DMS53 (cell line): Measurements from ENCODE around the gene PALLD.
A peak's percentile ranks its signal among the peaks of the same experiment; 100 is the strongest.
"Not testable (repeated sequence)": the region's sequence is repeated elsewhere in the genome, so short reads cannot be mapped to it uniquely, and the experiment has no call there.

ENCODE experiments used
- DNase-seq: peaks from one replicate; lab custom pipeline; 2025; lab: John Stamatoyannopoulos, UW

PALLD gene

DNA sequence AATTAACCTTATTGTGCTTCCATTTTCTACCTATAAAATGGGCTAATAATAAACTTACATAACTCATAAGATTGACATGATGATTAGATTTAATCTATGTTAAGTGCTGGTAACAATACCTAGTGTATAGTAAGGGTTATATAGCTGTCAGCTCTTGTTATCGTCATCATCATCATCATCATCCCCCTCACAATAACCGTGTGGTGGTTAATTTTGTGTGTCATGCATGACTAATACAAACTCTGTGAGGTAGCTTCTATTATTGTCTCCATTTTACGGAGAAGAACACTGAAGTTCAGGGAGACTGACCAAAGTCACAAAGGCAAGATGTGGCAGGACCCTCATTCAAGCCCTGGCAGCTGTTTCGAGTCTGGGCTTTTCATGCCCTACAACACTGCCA, 211.3 kb downstream of the PALLD start:
- DNase-seq: no peak

DNA sequence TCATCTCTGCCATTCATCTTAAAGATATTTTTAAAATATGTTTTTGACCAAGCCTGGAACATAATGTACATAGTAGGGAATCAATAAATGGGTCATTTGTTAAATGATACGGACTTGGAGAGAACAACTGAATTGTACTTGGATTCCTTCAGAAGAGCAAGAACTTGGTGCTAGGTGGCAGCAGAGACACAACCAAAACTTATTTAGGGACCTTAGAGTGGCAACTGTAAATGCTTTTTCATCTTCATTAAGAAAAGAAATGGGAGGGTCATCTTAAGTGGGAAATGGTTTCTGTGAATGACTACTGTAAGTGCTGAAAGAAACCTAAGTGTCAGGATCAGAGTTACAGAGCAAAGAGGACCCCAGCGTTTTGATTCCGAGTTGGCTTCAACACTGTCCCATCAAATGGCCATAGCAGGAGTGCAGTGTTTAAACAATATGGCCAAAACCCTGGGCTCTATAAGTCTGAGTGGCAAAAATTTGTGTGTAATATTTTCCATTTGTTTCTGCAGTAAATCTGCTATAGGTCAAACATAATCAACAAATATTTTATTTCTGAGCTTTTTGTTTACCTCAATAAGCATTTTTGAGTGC, 213.6 kb downstream of the PALLD start:
- DNase-seq: peak; percentile 49

DNA sequence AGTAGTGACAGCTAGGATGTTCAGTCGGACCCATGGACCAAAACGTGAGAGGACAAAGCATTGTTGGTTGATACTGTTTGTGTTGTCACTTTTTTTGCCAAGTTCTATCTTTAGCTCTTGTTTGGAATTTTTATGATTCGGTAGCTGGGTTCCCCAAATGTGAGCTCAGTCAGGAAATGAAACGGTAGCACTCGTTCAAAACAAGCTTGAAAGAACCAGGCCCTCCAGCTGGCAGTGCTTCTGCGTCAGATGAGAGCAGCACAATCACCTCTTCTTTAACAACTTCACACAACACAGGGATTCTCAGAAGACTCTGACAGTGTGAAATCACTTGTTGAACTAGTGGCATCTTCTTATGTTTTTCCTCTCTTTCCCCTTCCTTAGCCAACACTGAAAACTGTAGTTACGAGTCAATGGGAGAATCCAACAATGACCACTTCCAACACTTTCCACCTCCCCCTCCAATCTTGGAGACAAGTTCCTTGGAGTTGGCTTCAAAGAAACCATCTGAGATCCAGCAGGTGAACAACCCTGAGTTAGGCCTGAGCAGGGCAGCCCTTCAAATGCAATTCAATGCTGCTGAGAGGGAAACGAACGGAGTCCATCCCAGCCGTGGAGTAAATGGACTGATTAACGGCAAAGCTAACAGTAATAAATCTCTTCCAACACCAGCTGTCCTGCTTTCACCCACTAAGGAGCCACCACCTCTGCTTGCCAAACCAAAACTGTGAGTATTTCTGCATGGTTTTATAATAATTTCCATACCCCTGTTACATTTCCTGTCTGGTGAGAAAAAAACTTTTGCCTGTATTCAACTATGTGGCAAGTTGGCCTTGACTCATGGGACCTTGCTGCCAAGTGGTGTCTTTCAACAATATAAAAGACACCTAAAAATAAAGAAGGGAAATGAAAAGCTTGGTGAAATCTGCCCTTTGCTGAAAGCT, 214.6 kb downstream of the PALLD start:
- DNase-seq: no peak

DNA sequence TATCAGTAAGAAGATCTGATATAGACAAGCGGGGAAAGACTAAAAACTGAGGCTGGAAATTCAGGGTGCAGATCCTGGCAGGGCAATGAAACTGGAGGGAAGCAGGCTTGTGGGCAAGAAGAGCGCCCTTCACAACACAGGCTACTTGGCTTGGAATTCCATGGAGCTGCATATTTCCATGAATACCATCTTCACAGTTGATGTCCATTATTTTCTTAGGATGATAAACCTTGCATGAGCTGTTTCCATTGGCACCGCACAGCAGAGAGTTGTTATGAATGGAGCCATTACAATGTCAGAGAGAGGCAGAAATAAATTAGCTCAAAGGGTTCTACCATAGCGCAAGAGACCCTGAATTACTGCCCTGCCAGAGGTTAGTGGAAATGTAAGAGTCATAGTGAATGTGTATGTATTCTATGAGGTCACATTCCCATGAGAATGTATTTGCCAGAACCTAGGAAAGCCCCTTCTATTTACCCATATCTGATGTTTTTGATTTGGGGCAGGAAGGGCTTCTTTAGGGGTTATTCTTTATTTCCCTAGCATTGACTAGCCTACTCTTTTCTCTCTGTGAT, 215.6 kb downstream of the PALLD start:
- DNase-seq: no peak

DNA sequence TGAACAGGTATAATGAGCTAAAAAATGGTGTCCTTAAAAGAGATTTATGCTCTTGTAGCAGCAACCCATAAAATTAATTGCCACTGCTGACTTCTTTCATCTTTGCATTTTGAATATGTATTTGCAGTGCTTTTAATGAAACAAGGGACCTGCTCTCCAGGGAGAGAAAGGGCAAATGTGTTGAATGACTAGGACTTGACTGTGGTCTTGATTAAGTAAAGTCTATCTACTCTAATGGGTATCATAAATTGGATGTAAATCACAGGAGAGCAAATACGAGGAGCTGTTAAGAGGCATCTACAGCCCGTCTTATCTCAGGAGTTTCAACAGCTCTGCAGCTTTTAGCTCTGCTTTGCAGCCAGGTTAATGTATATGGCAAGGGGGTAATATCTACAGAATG, 216.4 kb downstream of the PALLD start:
- DNase-seq: no peak

DNA sequence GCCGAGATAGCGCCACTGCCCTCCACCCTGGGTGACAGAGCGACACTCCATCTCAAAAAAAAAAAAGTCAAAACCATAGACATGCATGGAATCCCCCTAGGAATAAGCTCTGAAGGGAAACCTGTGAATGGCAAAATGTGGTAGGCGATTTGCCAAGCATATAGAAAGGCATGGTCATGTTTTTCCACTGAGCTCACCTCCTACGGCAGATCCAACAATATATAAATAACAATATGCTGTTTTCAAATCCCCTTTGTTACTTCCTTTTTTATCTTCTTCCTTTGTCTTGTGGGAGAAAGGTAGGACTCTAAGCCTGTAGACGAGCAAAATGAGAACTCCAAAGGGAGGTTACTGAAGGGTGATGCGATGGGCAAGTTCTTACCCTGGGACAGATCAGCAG, 219.0 kb downstream of the PALLD start:
- DNase-seq: no peak

DNA sequence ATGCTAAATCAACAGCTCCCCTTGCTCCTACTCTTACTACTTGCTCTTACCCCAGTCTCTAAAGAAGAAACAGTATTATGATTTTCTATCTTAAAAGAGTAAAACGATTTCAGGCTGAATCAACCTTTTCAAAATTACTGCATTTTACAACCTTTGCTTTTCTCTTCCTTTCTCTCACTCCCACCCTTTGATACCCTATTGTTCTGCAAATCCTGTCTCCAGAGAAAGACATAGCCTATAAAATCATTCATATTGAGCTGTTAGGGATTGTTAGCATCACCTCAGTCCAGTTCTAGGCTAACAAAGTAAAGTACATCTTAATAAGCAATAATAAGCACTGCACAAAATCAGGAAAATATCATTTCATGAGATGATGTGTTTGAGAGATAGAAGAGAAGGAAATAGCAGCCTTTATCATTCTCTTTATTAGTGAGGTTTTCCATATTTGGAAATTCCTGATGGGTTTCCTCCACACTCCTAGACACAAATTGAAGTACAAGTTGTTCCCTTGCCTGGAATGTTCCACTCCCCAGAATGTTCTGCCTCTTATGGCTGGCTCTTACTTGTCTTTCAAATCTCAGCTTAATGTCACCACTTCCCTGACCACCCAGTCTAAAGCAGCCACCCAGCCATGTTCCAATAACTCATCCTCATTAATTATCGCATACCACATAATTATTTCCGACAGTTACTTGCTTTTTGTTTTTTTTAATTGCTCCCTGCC, 219.7 kb downstream of the PALLD start:
- no peak for DNase-seq

DNA sequence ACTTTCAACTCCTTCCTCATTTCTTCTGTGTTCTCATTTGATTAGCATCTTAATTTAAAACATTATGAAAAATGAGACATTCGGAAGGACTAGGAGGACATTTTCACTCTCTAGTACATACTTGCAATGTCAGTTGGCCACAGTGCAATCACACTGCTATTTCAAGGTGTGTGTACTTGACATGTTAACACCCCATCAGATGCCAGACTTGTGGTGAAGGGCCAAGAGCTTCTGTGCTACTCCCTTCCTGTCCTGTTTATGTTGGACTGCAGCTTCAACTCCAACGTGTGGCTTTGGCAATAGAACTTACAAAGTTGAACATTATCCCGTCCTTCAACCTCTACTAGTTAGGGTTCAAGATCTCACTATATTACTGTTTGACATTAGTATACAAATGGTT, 221.0 kb downstream of the PALLD start:
- no peak for DNase-seq

DNA sequence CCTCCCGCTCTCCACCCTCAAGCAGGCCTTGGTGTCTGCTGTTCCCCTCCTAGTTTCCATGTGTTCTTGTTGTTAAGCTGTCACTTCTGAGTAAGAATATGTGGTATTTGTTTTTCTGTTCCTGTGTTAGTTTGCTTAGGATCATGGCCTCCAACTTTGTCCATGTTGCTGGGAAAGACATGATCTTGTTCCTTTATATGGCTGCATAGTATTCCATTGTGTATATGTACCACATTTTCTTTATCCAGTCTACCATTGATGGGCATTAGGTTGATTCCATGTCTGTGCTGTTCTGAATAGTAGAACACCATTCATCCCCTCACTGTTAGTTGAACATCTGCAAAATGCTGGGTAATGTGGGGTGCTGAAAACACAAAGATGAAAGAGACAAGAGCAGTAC, 222.9 kb downstream of the PALLD start:
- no peak for DNase-seq

DNA sequence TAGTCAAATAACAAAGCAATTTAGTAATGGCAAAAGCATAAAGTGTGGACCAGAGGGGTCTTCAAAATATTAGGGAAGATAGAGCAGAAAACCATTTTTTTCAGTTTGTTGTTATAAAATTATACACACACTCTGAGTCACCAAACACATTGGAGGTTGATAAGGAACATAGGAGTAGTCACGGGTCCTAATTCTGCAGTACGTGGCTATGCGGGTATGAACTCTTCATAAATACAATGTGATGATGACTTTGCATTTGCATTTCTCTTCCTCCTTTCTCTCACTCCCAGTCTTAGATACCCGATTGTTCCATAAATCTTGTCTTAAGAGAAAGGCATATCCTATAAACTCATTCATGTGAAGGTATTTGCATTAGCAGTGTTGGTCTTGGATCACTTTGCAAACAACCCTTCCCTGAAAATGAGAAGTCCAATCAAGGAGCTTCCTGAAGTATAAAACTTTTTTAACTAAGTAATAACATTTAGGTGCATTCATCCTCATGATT, 223.6 kb downstream of the PALLD start:
- DNase-seq: no peak

DNA sequence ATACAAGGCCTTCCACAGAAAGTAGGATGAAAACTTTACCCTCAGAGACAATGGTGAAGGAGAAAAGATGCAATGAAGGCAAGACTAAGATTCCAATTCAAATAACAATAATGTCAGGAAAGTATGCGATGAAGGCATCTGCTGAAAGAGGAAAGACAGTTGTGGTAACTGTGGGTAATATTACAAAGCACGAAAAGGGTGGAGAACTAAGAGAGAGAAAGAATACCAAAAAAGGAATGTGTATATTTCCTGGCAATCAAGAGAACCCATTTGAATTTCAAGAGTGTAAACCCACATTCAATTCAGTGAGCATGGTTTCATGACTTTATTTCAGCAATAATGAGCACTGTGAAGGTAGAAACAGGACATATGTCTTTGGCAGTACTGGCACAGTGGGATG, 225.5 kb downstream of the PALLD start:
- DNase-seq: no peak

DNA sequence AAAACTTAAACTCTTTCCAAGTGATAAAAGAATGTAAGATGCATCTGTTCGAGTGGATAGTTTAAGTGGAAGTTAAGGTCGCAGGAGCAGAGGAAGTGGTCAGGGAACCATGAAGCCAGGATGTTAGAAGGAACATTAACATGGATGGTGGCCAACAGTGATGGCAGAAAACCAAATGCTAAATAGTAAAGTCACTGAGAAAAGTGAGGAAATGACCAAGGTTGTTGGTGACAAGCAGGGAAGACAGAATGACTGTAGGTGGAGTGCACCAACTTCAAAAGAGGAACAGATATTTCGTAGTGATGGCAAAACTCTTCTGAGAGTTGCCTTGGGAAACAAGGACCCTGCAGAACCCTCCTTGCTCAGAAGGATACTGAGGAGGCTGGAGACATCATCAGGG, 226.2 kb downstream of the PALLD start:
- DNase-seq: no peak

DNA sequence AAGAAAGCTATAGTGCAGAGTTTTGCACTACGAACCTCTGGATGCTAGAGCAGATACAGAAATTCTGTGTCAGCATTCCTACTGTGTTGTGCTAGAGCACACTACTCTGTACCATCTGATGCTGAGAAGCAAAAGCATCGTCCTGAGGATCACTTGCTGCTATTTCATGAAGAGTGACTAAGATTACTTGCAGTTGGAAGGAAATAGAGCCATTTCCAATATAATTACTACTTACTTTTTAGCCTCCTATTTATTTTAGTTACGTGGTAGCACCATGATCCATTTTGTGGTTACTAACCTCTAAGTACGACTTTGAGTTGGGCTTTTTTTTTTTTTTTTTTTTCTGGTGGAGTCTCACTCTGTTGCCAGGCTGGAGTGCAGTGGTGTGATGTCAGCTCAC, 226.7 kb downstream of the PALLD start:
- no peak for DNase-seq

DNA sequence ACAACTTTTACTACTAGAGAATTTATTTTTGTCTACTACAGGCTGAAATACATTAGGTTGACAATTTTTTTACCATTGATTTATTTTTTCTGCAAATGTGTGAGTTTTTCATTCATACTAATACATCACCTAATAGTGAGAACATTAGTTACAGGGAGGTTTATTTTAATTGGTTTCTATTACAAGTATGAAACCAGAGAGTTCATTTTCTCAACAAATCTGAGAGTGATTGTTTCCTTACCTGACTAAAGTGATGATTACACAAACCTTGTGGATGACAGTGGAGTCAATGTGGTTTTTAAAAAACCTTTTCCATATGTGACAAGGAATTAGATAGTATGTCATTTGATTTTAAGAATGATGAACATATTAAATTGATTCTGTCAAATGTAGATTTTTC, 227.4 kb downstream of the PALLD start:
- no peak for DNase-seq

DNA sequence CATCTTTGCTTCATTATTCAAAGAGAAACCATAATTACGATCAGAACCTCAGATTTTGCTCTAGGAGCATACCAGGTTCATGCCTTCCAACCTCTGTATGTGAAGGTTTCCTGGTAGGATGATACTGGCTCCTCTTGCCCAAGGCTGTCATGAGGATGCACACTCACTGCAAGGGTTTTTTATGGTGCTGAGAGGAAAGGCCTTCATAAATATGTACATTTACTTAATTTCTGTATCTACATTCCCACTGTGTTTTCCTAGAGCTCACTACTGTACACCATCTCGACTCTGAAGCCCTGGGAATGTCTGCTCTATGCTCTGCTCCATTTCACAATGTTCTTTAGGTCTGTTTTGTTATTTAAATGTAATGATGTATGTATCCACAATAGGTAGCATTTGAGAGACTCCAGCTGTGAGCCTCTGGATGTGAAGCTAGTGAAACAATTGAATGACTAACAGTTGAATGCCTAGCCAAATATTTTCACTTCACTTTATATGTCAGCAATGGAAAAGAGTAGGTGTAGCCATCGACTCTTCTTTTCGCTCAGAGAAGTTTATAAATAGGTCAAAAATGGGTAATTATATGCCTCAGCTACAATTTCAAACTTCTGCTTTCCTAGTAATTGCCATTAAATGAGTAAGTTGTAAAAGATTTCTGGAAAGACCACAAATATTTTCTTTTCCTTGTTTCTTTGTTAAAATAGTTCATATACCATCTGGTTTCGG, 228.0 kb downstream of the PALLD start:
- no peak for DNase-seq

DNA sequence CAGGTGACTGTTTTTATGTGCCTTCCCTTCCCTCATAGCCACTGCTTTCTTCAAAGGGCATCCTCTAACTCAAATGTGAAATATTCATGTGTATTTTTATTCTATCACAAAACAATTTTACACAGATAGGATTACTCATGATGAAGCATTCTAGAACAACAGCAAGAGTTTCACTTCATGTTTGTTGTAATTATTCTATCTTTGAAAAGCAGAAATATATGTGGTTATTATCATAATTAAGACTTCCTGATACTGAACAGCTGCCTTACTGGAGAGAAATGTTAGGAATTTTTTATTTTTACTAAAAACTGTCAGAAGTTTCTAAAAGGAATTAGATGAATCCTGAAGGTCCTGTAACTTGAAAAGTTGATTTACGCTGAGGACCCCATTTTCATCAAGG, 229.1 kb downstream of the PALLD start:
- DNase-seq: no peak

DNA sequence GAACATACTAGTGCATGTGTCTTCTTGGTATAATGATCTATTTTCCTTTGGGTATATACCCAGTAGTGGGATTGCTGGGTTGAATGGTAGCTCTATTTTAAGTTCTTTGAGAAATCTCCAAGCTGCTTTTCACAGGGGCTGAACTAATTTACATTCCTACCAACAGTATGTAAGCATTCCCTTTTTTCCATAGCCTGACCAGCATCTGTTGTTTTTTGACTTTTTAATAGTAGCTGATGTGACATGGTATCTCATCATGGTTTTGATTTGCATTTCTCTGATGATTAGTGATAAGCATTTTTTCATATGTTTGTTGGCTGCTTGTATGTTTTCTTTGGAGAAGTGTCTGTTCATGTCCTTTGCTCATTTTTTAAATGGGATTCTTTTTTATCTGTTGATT, 230.3 kb downstream of the PALLD start:
- not testable (repeated sequence) for DNase-seq

DNA sequence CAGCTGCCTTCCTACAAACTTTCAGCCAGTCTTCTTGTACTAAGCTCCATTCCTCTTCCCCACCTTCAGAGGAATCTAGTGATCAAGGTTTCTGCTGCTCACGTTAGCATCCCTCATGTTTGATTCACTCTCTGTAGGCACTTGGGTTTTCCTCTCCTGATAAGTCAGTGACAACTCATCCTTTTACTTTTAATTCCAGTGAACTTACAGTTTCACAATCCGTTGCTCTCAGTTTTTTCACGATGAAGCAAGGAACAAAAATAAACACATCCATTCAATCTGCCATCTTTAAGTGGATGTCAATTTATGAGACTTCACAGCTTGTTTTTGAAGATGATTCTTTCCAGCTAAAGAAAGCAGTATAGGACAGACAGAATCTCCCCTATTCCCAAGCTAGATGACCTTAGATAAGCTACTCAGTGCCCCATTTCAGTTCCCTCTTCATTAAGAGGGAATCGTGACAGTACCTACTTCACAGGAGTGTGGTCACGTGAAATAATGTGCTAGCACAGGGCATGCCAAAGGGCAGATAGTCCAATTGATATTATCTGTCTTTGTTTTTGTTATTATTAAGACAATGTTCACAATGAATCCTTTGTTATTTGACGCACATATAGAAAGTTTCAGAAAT, 234.3 kb downstream of the PALLD start:
- DNase-seq: no peak

DNA sequence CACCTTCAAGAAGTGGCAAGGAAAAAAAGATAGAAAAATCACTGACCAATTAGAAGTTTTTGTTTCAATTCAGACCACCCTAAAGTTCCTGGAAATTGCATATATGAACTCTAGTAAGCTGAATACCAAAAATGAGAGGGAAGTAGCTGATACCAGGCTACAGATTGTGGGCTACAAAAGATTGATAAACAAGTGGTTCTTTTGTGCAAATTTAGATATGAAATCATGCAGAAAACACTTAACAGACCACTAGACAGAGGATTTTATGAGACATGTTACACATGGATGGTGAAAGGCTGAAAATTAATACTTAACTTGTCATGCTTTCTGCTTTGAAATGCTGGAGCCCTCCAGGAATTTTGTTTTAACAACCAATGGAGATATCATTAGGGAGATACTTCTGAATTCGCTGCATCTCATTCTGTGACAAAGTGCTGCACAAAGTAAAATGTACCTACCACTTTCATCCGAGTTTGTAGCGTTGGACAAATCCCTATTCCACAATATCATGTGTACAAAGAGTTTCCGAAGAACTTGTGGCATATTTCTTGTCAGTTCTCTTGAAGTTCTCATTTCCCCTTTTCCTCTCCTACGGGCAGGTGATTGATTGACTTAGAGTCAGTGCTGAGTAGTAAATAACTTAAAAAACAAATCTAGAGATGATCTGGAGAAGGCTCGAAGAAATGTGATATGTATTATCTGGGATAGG, 235.0 kb downstream of the PALLD start:
- DNase-seq: peak; percentile 17

DNA sequence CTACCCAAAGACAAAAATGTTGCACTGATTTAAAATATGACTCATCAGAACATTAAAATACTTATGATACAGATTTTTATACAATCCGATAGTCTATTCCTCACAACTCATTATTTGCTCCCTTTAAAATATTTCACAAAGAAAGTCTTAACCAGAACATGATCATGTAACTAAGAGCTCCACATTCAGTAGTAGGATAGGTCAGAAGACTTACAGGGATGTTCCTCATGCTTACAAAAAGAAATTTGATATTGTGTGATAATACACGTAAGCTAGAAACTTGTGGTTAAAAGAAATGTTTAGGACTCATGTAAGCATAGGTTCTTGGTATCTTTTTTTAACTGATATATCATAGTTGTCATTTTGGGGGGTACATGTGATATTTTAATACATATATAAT, 235.9 kb downstream of the PALLD start:
- DNase-seq: no peak
